ENCODE results near the gene PGAP6. TPM values are rescaled to one million over a fixed set of nuclear protein-coding genes. Genes with fewer than 3 reads are reported as not detected.
A peak's percentile ranks its signal among the peaks of the same experiment; 100 is the strongest.
"Not testable (repeated sequence)": the region's sequence is repeated elsewhere in the genome, so short reads cannot be mapped to it uniquely, and the experiment has no call there.

Gene PGAP6
- total RNA-seq, 2 experiments from 2014 or later, result 59.7 to 63.7 TPM

DNA sequence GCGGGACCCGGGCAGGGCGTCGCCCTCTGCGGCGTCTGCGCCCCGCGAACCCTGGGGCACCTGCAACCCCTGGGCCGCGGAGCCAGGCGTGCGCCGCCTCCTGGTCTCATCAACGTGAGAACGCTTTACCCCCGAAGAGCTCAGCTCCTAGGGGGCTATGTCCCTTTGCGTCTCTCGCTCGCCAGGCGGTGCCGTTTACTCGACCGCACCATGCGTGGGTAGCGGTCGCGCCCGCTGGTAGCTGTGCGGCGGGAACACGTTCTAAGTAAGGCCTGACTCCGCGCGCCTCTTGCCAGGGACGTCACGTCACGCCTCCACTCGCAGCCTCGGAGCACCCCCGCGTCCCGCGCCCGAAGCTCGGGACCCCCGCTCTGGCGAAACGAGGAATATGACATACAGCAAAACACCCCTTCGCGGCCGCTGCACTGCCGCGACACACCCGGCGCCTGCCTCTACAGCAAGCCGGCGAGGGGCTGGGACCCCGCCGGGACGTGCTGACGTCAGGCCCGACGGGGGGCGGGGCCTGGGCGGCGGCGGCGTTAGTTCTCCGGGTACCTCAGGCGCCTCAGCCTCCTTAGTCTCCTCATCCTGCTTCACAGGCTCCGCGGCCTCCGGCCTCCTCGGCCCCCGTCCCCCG is 43.4 kb upstream of the PGAP6 start, which contains the start of gene RAB11FIP3:
RAB11FIP3 (plus strand) TSS at position 568 of the 637 bp plus-strand sequence. CDS start 358 bp downstream, outside the sequence.
- peak within 1 kb of the TSS; percentile 72 for H3K4me3 ChIP-seq (ENCODE audit: low read length)
- ATAC-seq (ENCODE audit: poor library complexity), result peak; percentile 89
- H3K36me3 ChIP-seq (ENCODE audit: insufficient read depth, low read length), result no peaks in the 10 kb centered on the region
- H3K27me3 ChIP-seq (ENCODE audit: control insufficient read depth in 1 of 2, insufficient read depth in 2 of 2, low read length in 2 of 2), result no peaks in the 10 kb centered on the region
- Mint-ChIP-seq H3K27me3 (no peaks in the 10 kb centered on the region), H3K9me3 (no peaks in the 10 kb centered on the region), H3K27ac (peak within 1 kb of the TSS; percentile 93), H3K4me3 (peak within 1 kb of the TSS; percentile 95), H3K36me3 (ENCODE audit: low read depth) (peaks cover 19% of the 10 kb centered on the region), H3K4me1 (ENCODE audit: low read depth) (peaks cover 38% of the 10 kb centered on the region)
- H3K27ac ChIP-seq (ENCODE audit: low read depth in 1 of 2, low read length in 2 of 2), result peak within 1 kb of the TSS; percentile 70 to 84
- ChIA-PET CTCF (interaction anchor here (0.9 to 1.2 kb wide), 3 partner anchors 24 to 63 kb away, joined by 5 to 7 read pairs (median 5); partner anchors contain the start of gene DECR2), POLR2A (interaction anchor here (0.8 to 2.2 kb wide), 5 partner anchors 24 to 245 kb away, joined by 3 to 16 read pairs (median 7); partner anchors contain the start of genes DECR2, MRPL28 and PGAP6)
- no peaks in the 10 kb centered on the region for H3K9me3 ChIP-seq (ENCODE audit: control insufficient read depth in 1 of 2, insufficient read depth in 1 of 2, low read length in 2 of 2)
- DNase-seq, result peak; percentile 65 to 91 (median 84)
- intact Hi-C loops (cut with DNase I, micrococcal nuclease), result loop anchor here (1.0 to 5.0 kb wide), 5 partner anchors 24 to 102 kb away; partner anchors contain the start of genes AXIN1 (in 2 of the 2), CAPN15 (in 1 of the 2) and DECR2 (in 1 of the 2)
- peaks cover 34% of the 10 kb centered on the region for H3K4me1 ChIP-seq (ENCODE audit: insufficient read depth, low read length)
- TF ChIP-seq, protein P1, sequence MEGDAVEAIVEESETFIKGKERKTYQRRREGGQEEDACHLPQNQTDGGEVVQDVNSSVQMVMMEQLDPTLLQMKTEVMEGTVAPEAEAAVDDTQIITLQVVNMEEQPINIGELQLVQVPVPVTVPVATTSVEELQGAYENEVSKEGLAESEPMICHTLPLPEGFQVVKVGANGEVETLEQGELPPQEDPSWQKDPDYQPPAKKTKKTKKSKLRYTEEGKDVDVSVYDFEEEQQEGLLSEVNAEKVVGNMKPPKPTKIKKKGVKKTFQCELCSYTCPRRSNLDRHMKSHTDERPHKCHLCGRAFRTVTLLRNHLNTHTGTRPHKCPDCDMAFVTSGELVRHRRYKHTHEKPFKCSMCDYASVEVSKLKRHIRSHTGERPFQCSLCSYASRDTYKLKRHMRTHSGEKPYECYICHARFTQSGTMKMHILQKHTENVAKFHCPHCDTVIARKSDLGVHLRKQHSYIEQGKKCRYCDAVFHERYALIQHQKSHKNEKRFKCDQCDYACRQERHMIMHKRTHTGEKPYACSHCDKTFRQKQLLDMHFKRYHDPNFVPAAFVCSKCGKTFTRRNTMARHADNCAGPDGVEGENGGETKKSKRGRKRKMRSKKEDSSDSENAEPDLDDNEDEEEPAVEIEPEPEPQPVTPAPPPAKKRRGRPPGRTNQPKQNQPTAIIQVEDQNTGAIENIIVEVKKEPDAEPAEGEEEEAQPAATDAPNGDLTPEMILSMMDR (IDR thresholded peaks at IDR 0.05), result peak; percentile 21

DNA sequence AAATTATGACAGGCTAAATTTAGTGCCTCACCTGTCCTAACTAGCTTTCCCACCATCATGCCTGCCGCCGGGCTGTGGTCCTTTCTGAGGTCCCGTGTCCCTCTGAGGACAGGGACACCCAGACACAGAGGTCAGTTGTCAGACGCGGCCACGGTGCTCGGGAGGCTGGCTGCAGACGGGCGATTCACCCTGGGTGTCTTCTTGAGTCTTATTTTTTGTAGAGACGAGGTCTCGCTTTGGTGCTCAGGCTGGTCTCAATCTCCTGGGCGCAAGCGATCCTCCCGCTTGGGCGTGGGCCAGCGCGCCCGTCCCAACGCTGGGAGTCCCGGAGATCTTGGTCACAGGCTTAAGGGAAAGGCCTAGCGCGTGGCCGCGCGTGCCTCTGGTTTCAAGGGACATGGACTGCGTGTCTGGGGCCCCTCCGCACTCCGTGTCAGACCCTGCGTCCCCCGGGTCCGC is 42.9 kb upstream of the PGAP6 start:
- H3K27ac Mint-ChIP-seq, result peak overlapping the region; percentile 93
- H3K27me3 ChIP-seq (ENCODE audit: control insufficient read depth in 1 of 2, insufficient read depth in 2 of 2, low read length in 2 of 2), result no peaks in the 10 kb centered on the region
- peak overlapping the region; percentile 72 for H3K4me3 ChIP-seq (ENCODE audit: low read length)
- ChIA-PET POLR2A (interaction anchor here (0.8 to 2.2 kb wide), 5 partner anchors 23 to 244 kb away, joined by 3 to 16 read pairs (median 7); partner anchors contain the start of genes DECR2, MRPL28 and PGAP6), CTCF (interaction anchor here (0.9 to 1.2 kb wide), 3 partner anchors 23 to 63 kb away, joined by 5 to 7 read pairs (median 5); partner anchors contain the start of gene DECR2)
- no peak for ATAC-seq (ENCODE audit: poor library complexity)
- peaks cover 15% of the 10 kb centered on the region for H3K36me3 Mint-ChIP-seq (ENCODE audit: low read depth)
- intact Hi-C loops (cut with DNase I, micrococcal nuclease), result loop anchor here (1.0 to 5.0 kb wide), 6 partner anchors 21 to 103 kb away; partner anchors contain the start of genes AXIN1 (in 2 of the 2), CAPN15 (in 1 of the 2) and DECR2 (in 1 of the 2)
- TF ChIP-seq, protein P1 (IDR thresholded peaks at IDR 0.05), result no peak
- no peaks in the 10 kb centered on the region for H3K9me3 Mint-ChIP-seq
- H3K27ac ChIP-seq (ENCODE audit: low read depth in 1 of 2, low read length in 2 of 2), result peak overlapping the region in 1 of 2 donors; percentile 70
- no peaks in the 10 kb centered on the region for H3K36me3 ChIP-seq (ENCODE audit: insufficient read depth, low read length)
- peak overlapping the region; percentile 87 for H3K4me3 Mint-ChIP-seq
- H3K4me1 Mint-ChIP-seq (ENCODE audit: low read depth), result peaks cover 38% of the 10 kb centered on the region
- DNase-seq, result no peak
- peaks cover 34% of the 10 kb centered on the region for H3K4me1 ChIP-seq (ENCODE audit: insufficient read depth, low read length)
- no peaks in the 10 kb centered on the region for H3K9me3 ChIP-seq (ENCODE audit: control insufficient read depth in 1 of 2, insufficient read depth in 1 of 2, low read length in 2 of 2)
- no peaks in the 10 kb centered on the region for H3K27me3 Mint-ChIP-seq

DNA sequence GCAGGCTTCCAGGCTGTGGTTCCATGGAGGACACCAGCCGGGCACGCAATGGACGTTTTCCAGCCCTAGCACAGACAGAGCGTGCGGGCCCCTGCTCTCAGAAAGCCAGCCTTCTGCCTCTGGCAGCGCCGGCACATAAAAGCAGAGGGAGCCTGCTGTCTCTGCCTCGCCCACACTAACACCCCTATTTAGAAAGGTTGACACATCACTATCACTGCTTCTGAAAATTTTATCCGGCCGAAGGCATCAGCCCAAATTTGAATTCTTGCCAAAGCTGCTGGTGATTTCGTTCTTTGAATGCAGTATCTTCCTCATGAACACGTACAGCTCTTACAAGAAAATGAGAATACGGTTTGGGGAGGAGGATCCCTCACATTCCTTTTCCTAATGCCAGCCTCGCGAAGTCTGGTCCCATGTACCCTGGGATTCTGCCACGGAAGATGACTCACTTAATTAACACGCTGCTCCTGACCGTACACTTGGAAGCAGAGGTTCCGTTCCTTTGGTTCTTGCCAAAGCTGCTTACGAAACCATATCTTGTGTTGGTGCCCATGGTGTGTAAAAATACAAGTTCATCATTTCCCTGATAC is 42.4 kb upstream of the PGAP6 start:
- H3K27ac Mint-ChIP-seq, result peak overlapping the region; percentile 93
- DNase-seq, result no peak
- Histone ChIP-seq H3K36me3 (ENCODE audit: insufficient read depth, low read length) (no peaks in the 10 kb centered on the region), H3K4me3 (ENCODE audit: low read length) (peak overlapping the region; percentile 72), H3K4me1 (ENCODE audit: insufficient read depth, low read length) (peaks cover 34% of the 10 kb centered on the region), H3K9me3 (ENCODE audit: control insufficient read depth in 1 of 2, insufficient read depth in 1 of 2, low read length in 2 of 2) (no peaks in the 10 kb centered on the region), H3K27ac (ENCODE audit: low read depth in 1 of 2, low read length in 2 of 2) (no peak overlapping the region), H3K27me3 (ENCODE audit: control insufficient read depth in 1 of 2, insufficient read depth in 2 of 2, low read length in 2 of 2) (no peaks in the 10 kb centered on the region)
- peaks cover 15% of the 10 kb centered on the region for H3K36me3 Mint-ChIP-seq (ENCODE audit: low read depth)
- H3K27me3 Mint-ChIP-seq, result no peaks in the 10 kb centered on the region
- TF ChIP-seq, protein P1 (IDR thresholded peaks at IDR 0.05), result no peak
- H3K9me3 Mint-ChIP-seq, result no peaks in the 10 kb centered on the region
- no peak for ATAC-seq (ENCODE audit: poor library complexity)
- ChIA-PET CTCF (interaction anchor here (0.7 kb wide), 1 partner anchor 23 kb away, joined by 3 read pairs; the partner anchor contains the start of gene DECR2), POLR2A (interaction anchor here (2.2 kb wide), 1 partner anchor 42 kb away, joined by 16 read pairs; the partner anchor contains the start of gene PGAP6)
- peak overlapping the region; percentile 87 for H3K4me3 Mint-ChIP-seq
- peaks cover 38% of the 10 kb centered on the region for H3K4me1 Mint-ChIP-seq (ENCODE audit: low read depth)
- intact Hi-C loops (cut with DNase I, micrococcal nuclease), result loop anchor here (1.0 to 2.0 kb wide), 3 partner anchors 21 to 71 kb away; partner anchors contain the start of genes AXIN1 (in 1 of the 2) and DECR2 (in 1 of the 2)

DNA sequence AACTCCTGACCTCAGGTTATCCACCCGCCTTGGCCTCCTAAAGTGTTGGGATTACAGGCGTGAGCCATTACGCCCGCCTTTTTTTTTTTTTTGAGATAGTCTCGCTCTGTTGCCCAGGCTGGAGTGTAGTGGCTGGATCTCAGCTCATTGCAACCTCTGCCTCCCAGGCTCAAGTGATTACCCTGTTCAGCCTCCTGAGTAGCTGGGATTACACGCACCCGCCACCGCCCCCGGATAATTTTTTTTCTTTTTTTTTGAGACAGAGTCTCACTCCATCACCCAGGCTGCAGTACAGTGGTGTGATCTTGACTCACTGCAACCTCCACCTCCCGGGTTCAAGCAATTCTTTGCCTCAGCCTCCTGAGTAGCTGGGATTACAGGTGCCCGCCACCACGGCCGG is 40.4 kb upstream of the PGAP6 start:
- H3K4me3 Mint-ChIP-seq; H3K36me3 ChIP-seq (ENCODE audit: insufficient read depth, low read length); H3K9me3 Mint-ChIP-seq; H3K27ac ChIP-seq (ENCODE audit: low read depth in 1 of 2, low read length in 2 of 2); H3K27ac Mint-ChIP-seq; H3K27me3 ChIP-seq (ENCODE audit: control insufficient read depth in 1 of 2, insufficient read depth in 2 of 2, low read length in 2 of 2); ATAC-seq (ENCODE audit: poor library complexity); DNase-seq; H3K4me3 ChIP-seq (ENCODE audit: low read length); H3K36me3 Mint-ChIP-seq (ENCODE audit: low read depth); intact Hi-C loops (cut with DNase I, micrococcal nuclease); H3K27me3 Mint-ChIP-seq; H3K9me3 ChIP-seq (ENCODE audit: control insufficient read depth in 1 of 2, insufficient read depth in 1 of 2, low read length in 2 of 2); CTCF ChIA-PET: not testable (repeated sequence)
- peaks cover 19% of the 10 kb centered on the region for H3K4me1 Mint-ChIP-seq (ENCODE audit: low read depth)
- H3K4me1 ChIP-seq (ENCODE audit: insufficient read depth, low read length), result peaks cover 25% of the 10 kb centered on the region
- POLR2A ChIA-PET, result interaction anchor here (0.6 kb wide), 1 partner anchor 42 kb away, joined by 3 read pairs; no protein-coding TSS in a partner anchor

All from CD4-positive, alpha-beta T cell (primary cell).